Measurements from ENCODE around the gene LRIG3.
"Not testable (repeated sequence)": the region's sequence is repeated elsewhere in the genome, so short reads cannot be mapped to it uniquely, and the experiment has no call there.

LRIG3 gene

DNA sequence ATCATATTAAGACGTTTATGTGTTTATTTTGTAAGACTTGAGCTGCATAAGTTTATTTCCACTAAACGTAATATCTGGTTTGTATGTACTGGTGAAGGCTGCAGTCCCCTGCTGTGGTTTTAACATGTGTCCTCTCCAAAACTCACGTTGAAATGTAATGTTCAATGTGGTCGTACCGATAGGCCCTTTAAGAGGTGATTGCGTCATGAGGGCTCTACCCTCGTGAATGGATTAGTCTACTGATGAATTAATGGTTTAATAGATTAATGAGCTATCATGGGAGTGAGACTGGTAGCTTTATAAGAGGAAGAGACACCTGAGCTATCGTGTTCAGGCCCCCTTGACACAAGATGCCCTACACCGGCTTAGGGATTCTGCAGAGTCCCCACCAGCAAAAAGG, 14.9 kb downstream of the LRIG3 start:
- DNase-seq: no peak

DNA sequence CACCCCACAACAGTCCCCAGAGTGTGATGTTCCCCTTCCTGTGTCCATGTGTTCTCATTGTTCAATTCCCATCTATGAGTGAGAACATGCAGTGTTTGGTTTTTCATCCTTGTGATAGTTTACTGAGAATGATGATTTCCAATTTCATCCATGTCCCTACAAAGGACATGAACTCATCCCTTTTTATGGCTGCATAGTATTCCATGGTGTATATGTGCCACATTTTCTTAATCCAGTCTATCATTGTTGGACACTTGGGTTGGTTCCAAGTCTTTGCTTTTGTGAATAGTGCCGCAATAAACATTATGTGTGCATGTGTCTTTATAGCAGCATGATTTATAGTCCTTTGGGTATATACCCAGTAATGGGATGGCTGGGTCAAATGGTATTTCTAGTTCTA, 17.6 kb downstream of the LRIG3 start:
- not testable (repeated sequence) for DNase-seq

DNA sequence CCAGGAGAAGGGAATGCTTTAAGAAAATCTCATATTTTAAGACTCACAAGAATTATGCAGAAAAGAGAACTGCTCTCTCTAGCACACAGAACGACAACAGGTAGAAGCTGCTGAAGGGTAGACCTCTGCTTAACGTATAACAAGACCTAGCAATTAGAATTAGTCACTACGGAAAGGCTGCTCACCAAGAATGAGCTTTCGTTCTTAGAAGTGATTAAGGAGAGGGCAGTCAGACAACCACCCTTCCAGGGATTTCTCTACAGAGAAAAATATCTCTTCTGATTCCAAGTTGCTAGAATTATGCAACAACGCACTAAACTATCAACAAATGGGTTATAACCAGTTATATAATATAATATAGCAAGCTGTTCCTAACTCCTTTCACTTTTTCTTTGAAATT, 18.6 kb downstream of the LRIG3 start:
- no peak for DNase-seq

DNA sequence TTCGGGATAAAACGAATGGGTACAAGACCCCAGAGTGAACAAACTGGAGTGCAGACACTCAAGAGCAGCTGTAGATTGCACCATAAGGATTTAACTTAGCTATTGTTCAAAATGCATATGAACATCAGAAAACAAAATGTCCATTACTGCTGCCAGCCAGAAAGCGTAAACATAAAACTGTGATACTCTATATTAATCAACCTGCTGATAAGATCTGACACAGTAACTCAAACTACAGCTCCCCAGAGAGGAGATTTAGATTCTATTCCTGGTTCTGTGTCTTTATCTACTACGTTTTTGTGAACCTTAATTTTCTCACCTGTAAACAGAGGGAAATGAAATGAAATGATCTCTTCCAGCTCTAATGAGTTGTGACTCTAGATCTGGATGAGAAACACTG, 22.3 kb downstream of the LRIG3 start:
- no peak for DNase-seq

DNA sequence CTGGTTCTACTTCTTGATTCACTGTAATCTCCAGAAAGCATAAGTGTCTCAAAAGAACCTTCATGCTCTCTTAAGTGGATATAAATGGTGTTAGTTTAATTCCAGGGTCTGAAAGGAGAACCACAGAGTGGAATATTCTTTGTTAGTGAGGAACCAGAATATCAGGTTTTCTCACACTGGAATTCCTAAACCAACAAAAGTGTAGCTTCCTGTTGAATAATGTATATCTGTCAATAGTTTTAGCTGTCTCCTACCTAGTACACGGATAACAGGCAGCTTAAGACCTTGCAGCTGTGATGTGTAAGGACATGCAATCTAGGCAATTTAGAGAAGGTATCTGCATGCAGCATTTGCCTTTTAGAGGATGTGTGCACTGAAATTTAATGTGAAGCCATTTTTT, 24.0 kb downstream of the LRIG3 start:
- no peak for DNase-seq

DNA sequence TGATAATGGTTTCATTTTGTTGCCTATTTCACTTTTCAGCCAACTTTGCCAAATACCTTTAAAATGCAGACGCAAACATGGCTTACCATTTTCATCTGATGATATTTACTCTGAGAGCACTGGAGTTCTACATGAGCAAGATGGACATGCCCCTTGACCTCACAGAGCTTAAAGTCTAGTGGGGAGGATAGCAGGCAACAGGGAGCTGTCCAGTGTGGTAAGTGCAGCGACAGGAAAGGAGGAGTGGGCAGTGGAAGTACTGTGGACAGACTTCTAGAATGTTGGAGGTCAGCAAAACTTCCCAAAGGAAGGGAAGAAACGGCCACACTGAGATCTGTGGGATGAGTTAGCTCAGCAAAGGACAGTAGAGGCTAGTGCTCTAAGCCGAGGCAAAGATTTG, 25.3 kb downstream of the LRIG3 start:
- DNase-seq: no peak

DNA sequence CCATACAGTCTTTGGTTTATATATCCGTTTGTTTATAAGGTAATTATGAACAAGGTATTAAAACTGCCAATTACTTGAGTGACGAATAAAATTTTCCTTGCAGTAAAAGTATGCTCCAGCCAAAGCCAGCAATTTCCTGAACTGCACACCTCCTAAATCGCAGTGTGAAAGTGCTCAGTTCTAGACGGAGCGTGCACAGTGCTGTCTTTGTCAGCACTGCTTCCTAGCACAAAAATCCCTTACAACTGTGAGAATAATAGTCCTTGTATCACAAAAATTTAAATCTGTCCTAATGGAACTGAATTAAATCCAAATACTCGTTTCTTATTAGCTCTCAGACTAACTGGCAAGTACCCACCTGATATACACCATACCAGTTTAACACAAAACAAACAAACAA, 26.3 kb downstream of the LRIG3 start:
- no peak for DNase-seq

DNA sequence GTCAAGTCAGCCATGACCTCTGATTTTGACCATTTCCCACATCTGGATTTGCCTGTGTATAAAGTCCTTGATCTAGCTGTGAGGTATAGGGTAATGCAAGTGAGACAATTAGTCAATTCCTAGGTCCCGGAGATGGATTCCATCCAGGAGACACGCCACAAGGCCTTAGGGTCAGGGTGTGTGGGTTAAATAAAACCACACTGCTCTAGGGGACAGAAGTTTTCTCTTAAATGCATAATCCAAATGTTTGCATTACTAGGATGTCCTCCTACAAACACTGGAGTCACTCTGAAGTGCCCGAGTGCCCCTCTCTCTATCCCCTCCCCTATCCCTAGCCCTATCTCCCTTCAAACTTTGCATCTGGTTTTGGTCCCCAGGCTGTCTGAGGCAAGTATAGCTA, 26.8 kb downstream of the LRIG3 start:
- DNase-seq: no peak

DNA sequence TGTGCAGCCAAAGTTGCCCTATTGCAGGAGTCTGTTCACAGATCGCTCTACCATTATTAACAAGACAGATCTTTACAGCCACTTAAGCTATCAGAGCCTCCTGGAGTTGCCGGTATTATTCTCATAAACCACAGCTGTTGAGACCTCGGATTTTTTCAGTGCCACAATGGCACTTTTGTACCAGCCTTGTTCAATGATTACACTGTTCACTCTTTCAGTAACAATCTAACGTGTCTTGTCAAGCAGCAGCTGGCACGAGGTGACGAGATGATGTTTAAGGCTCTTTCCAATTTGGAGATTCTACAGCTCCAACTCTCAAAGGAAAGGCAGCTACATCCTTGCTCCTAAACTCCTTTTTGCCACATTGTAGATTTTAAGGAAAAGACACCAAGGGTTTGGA, 30.7 kb downstream of the LRIG3 start:
- no peak for DNase-seq

DNA sequence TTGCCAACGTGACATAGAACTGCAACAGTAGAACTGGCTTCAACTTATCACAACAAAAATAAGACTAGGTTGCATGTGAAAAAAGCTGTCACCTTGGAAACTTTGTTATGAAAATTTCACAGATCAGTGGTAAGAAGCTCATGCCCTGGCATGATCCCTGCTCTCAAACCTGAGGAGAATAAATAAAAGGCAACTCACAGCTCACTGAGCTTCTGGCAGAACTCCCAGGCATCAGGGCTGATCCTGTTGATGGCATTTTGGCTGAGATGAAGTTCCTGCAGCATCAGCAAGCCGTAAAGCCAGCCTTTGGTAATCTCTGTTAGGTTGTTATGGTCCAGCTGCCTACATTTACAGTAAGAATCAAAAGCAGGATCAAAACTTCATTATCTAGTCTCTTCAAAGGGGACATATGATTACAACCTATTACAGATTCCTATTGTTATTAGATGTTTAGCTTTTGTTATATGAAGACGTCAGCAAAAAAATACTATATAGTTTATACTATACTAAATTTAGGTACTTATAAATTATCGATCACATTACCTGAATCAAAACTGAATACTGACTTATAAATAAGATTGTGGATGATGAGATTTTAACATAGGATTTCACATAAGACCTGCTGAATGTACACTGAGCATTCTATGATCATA, 32.0 kb downstream of the LRIG3 start:
- peak; percentile 33 for DNase-seq

DNA sequence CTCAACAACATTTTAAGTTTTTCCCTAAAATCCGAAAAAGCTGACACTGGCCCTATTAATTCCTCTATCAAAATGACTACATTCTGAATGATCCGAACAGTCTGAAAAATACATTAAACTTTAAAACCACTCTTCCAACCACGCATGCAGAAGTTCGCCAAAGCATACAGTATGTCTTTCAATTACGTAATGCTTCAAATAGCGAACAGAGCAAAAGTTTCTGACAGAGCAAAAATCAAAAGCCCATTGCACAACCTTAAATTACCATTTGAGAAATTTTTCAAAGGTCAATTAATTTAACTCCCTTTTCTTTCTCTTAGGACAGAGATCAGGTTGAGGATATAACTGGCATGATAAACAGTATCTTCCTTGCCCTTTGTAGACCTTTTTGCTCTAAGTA, 33.2 kb downstream of the LRIG3 start:
- DNase-seq: no peak

DNA sequence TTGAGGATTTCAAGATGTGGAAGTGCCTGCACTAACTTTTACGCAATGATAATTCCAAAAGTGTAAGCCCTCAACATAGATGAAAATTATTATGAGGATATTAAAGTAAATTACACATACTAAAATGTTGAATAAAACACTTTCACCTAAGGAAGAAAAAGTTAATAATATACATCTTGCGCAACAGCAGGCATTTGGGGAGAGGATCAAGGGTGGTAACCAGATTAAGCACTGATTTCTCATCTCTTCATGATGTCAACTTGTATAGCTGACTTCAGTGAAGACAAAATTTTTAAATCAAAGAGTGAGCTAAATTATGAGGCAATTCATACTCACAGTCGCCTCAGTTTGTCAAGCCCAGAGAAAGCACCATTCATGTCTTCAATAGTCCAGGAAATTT, 33.8 kb downstream of the LRIG3 start:
- DNase-seq: no peak

DNA sequence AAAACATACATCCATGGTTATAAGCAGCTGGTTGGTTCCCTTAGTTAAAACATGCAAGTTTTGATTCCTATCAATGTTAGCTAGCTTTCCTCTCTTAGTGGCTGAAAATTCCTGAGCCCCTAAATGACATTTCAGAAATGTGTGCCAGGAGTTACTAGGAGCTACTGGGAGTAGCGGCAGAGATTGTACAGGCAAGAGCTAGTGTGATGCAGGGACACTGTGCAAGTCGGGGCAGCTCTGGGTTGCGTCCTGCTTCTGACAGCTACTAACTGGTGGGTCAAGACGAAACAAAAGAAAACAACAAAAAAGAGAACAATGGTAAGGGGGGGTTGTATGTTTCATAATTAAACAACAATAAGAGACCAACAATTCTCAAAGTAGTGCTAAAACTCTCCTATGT, 35.4 kb downstream of the LRIG3 start:
- DNase-seq: no peak

DNA sequence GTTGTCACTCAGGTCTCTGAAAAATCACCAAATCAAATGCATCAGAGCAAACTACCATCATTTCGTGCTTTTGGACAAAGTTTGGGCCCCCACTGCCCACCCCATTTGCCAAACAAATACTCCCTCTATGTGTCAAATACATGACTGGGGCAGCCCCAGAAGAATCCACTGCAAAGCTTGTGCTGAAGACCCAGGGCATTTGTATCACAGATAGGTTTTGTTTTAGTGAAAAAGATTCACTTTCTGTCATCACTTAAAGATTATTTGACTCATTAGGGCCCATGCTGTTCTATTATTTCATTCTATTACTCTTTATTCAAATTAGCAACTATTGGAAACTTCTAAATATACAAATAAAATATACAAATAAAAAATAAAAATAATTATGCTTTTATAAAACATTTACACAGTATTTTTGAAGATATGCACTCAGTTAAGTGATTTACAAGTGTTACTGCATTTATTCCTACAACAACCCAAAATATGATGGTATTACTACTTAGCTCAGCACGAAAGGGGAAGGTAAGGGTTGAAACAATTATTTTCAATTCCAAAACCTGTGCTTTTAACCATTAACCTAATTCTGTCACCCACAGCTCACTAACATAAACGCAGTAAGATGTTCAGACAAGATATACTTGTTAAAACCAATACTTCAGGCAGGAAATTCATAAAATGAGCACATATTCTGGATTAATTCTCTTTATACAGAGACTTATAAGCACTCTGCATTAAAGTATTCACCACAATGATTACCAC, 36.5 kb downstream of the LRIG3 start:
- DNase-seq: no peak

DNA sequence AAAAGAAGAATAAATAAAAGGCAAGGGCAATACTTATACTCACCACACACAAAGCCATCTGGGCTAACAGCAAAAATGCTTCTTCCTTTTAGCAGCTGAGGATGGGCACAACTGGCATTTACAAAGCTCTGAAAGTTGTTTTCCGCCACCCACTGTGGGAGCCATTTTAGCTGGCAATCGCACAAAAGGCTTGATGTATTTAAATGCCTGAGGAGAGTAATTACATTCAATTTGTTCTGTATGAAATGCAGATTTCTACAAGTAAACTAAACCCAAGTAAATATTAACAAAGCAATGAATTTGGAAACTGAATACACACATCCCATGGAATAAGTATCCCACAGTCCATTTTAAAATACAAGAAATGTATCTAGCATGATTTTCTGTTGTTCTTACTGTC, 37.5 kb downstream of the LRIG3 start:
- DNase-seq: no peak

DNA sequence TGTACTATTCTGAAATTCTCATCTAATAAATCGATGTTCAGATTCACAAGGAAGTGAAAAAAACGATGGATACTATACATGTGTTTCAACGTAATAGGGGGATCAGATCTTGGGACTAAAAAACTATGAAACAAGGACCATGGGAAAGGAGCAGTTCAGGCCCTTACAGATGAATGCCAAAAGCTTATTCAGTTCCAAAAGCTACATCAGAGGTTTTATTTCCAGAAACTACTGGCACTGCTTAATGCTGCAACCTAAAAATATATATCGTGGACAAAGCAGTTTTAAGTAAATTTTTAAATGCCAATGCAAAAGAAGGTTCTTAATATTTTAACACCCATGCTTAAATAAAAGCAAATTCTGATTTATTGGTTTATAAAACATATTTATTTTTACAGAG, 38.5 kb downstream of the LRIG3 start:
- DNase-seq: no peak

DNA sequence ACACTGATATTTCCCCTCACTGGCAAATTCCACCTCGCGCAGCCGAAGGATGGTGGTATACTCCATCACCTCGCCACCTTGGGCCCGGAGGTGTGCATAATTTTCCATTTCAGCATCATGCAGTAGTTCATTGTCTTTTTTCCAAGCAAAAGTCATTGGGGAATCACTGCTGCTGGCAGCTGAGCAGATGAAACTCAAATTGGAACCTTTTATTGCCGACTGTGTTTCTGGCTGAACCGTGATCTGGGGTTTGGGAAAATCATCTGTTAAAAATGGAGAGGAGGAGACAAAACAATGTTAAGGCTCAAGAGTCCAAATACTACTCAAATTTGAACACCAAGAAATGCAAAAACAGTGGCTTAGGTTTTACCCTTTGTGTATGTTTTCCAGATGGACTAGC, 39.7 kb downstream of the LRIG3 start:
- DNase-seq: no peak

DNA sequence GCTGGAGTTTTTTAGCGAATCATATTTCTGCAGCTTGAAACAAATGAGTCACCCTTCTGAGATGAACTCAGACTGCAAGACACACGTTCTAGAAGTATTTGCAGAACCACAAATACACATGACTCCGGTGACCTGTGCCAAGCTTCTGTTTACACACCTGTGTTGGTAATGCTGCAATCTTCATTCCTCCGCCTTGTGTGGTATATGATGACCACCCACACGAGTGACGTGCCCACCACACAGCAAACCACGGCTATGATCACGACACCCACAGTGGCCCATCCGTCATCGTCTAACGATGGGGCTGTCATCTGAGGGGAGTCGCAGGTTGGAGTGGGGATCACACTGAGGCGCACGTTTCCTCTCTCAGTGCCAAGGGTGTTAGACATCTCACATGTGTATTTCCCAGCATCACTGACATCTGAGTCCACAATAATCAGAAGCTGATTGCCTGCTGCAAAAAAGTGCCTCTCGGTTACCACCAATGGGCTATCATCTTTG, 43.0 kb downstream of the LRIG3 start:
- peak; percentile 88 for DNase-seq

DNA sequence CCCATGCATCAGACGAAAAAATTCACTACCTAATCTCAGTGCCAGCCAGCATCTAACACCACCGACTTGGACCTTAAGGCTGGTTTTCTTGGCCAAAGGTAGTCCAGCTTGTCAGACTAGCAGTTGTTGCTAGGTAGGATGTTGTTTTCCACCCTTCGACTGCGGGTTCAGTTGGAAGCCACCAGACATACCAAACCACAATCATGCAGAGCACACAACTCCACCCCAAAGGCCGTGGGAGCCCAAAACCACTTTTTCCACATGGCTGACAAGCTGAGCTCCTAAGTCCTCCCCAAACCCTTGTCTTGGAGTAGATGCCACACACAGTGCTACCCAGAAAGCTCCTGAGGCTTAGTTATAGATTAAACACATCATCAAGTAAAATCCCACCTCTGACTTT, 46.8 kb downstream of the LRIG3 start:
- DNase-seq: peak; percentile 28

DNA sequence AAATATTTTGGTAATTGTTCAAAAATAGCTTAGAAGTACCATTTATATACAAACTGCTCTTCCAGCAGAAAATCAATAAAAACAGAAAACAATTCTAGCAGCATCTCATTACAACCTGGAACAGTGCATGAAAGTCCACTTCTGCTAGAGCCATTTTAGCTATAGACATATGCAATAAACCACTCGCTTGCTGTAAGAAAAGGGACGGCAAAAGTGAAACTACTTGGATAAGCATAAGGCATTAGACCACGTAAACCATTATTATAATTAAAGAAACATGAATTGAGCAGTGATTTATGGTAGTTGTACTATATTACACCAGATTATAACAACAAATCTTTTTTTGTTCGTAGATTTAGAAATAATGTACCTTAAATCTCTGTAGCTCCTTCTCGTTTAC, 48.7 kb downstream of the LRIG3 start:
- peak; percentile 56 for DNase-seq

DNA sequence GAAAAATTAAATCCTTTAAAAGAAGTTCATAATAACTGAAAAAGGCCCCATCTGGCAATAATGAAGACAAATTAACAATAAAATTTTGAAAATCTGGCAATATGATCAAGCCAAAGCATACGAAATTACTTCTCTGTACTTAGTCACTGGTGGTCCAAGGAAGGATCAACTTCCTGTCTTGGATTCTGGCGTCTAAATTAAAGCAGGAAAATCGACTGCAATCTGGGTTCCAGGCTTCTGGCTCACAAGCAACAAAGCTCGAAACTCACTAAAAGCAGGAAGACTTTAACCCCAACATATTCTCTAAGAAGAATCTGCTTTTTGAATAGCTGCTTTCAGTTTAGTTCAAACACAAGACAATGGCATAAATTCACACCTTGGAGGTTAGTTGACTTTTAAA, 49.7 kb downstream of the LRIG3 start:
- DNase-seq: peak; percentile 41

DNA sequence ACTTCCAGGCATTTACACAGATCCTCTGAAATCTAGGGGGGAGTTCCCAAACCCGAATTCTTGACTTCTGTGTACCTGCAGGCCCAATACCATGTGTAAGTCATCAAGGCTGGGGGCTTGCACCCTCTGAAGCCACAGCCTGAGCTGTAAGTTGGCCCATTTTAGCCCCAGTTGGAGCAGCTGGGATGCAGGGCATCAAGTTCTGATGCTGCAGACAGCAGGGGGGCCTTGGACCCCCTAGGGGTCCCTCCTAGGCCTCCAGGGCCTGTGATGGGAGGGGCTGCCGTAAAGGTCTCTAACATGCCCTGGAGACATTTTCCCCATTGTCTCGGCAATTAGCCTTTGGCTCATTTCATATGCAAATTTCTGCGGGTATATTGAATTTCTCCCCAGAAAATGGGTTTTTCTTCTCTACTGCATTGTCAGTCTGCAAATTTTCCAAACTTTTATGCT, 59.5 kb downstream of the LRIG3 start:
- no peak for DNase-seq

DNA sequence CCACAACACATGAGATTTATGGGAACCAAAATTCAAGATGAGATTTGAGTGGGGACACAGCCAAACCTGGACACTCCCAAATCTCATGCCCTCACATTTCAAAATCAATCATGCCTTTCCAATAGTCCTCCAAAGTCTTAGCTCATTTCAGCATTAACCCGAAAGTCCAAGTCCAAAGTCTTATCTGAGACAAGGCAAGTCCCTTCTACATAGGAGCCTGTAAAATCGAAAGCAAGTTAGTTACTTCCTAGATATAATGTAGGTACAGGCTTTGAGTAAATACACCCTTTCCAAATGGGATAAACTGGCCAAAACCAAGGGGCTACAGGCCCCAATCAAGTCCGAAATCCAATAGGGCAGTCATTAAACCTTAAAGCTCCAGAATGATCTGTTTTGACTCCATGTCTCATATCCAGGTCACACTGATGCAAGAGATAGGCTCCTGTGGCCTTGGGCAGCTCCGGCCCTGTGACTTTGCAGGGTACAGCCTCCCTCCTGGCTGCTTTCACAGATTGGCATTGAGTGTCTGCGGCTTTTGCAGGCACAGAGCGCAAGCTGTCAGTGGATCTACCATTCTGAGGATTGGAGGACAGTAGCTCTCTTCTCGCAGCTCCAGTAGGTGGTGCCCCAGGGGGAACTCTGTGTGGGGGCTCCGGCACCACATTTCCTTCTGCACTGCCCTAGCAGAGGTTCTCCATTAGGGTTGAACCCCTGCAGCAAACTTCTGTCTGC, 60.1 kb downstream of the LRIG3 start:
- DNase-seq: no peak

DNA sequence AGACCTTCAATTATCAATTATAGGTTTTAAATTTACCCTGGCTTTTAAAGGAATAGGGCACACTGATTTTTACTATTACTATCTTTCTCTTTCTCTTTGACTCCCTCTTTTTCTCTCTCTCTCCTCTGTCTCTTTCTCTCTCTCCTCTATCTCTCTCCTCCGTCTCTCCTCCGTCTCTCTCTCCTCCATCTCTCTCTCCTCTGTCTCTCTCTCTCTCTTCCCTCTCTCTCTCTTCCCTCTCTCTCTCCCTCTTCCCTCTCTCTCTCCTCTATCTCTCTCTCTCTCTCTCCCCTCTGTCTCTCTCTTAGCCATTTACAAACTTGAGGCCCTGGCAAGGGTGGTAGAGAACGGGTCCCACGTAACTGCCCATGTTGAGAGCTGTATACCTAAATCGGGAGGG, 62.3 kb downstream of the LRIG3 start:
- no peak for DNase-seq
